OCI-M1 (cell line): ENCODE measurements around the gene PLCB1.
A peak's percentile ranks its signal among the peaks of the same experiment; 100 is the strongest.
"Not testable (repeated sequence)": the region's sequence is repeated elsewhere in the genome, so short reads cannot be mapped to it uniquely, and the experiment has no call there.

Source experiments
- DNase-seq: peaks from one replicate; lab custom pipeline; 2025; lab: John Stamatoyannopoulos, UW

PLCB1 gene

GRCh38 chr20:8368670-8369069, 236.6 kb downstream of the PLCB1 start:
- DNase-seq, result no peak

GRCh38 chr20:8369311-8369710, 237.2 kb downstream of the PLCB1 start:
- DNase-seq, result no peak

- DNase-seq, result no peak
Observed at GRCh38 chr20:8370774-8371173, 238.7 kb downstream of the PLCB1 start.

- peak; percentile 85 for DNase-seq
Observed at GRCh38 chr20:8372824-8373380, 240.8 kb downstream of the PLCB1 start.

- no peak for DNase-seq
Observed at GRCh38 chr20:8373579-8373978, 241.5 kb downstream of the PLCB1 start.

GRCh38 chr20:8375898-8376297, 243.8 kb downstream of the PLCB1 start:
- DNase-seq, result no peak

- no peak for DNase-seq
Observed at GRCh38 chr20:8376940-8377339, 244.9 kb downstream of the PLCB1 start.

- not testable (repeated sequence) for DNase-seq
Observed at GRCh38 chr20:8379125-8379524, 247.1 kb downstream of the PLCB1 start.

GRCh38 chr20:8385247-8385646, 253.2 kb downstream of the PLCB1 start:
- no peak for DNase-seq

- no peak for DNase-seq
Observed at GRCh38 chr20:8386991-8387390, 254.9 kb downstream of the PLCB1 start.

- no peak for DNase-seq
Observed at GRCh38 chr20:8388141-8388540, 256.1 kb downstream of the PLCB1 start.

GRCh38 chr20:8388707-8389106, 256.6 kb downstream of the PLCB1 start:
- no peak for DNase-seq

GRCh38 chr20:8389381-8390036, 257.4 kb downstream of the PLCB1 start:
- DNase-seq, result peak; percentile 67

- no peak for DNase-seq
Observed at GRCh38 chr20:8390037-8390433, 258.0 kb downstream of the PLCB1 start.

- DNase-seq, result no peak
Observed at GRCh38 chr20:8390500-8390899, 258.4 kb downstream of the PLCB1 start.

- no peak for DNase-seq
Observed at GRCh38 chr20:8393381-8393780, 261.3 kb downstream of the PLCB1 start.

GRCh38 chr20:8394308-8394945, 262.4 kb downstream of the PLCB1 start:
- DNase-seq, result peak; percentile 18

GRCh38 chr20:8395956-8396355, 263.9 kb downstream of the PLCB1 start:
- no peak for DNase-seq

GRCh38 chr20:8398263-8399051, 266.4 kb downstream of the PLCB1 start:
- no peak for DNase-seq

- DNase-seq, result peak; percentile 76
Observed at GRCh38 chr20:8399947-8400346, 267.9 kb downstream of the PLCB1 start.

GRCh38 chr20:8400486-8400885, 268.4 kb downstream of the PLCB1 start:
- no peak for DNase-seq

- DNase-seq, result no peak
Observed at GRCh38 chr20:8401556-8401955, 269.5 kb downstream of the PLCB1 start.

- no peak for DNase-seq
Observed at GRCh38 chr20:8402798-8403197, 270.7 kb downstream of the PLCB1 start.
